ENCODE data around the gene CDC7. TPM values are rescaled to one million over a fixed set of nuclear protein-coding genes. Genes with fewer than 3 reads are reported as not detected.
A peak's percentile ranks its signal among the peaks of the same experiment; 100 is the strongest.

Gene CDC7
- total and polyA plus RNA-seq, 2 experiments from 2014 or later, result 26.6 to 44.0 TPM

GRCh38 chr1:91559046-91559750 lies 58.5 kb downstream of the CDC7 start:
- H3K4me1 Mint-ChIP-seq, result peaks cover 3% of the 10 kb centered on the region; the same call in 2 of the 3 replicates
- Histone ChIP-seq H4K20me1 (replicated peaks; ENCODE audit: insufficient read depth) (no peaks in the 10 kb centered on the region), H3K79me2 (replicated peaks; ENCODE audit: insufficient read depth) (no peaks in the 10 kb centered on the region), H3K27me3 (ENCODE audit: insufficient read depth) (no peaks in the 10 kb centered on the region), H3K4me3 (no peak overlapping the region), H3K36me3 (ENCODE audit: insufficient read depth) (0 out of 2 replicates have a peak, but pooled peaks cover 8% of the 10 kb centered on the region), H3K4me1 (ENCODE audit: insufficient read depth) (no peaks in the 10 kb centered on the region), H3K9me2 (ENCODE audit: insufficient read depth) (0 out of 2 replicates have a peak, but pooled peaks cover 2% of the 10 kb centered on the region), H3K27ac (ENCODE audit: low read depth) (no peak overlapping the region), H3F3A (replicated peaks; ENCODE audit: low read depth) (no peaks in the 10 kb centered on the region), H3K4me2 (no peak overlapping the region), H2AFZ (0 out of 2 replicates have a peak overlapping the region, but pooled peaks have one; percentile 32)
- H3K36me3 Mint-ChIP-seq (ENCODE audit: low read depth), result peaks cover 4% of the 10 kb centered on the region
- peaks cover 4% of the 10 kb centered on the region; the same call in 2 of the 3 replicates for H3K9me3 Mint-ChIP-seq
- no peak for DNase-seq (ENCODE audit: low spot score)
- H3K27ac Mint-ChIP-seq, result no peak overlapping the region
- TF ChIP-seq CTCF (conservative IDR thresholded peaks at IDR 0.05; ENCODE audit: low read depth in 2 of 2) (no peak), STAT1 (IDR thresholded peaks at IDR 0.05; ENCODE audit: unreplicated experiment) (no peak), EZH2phosphoT487 (IDR thresholded peaks at IDR 0.05; ENCODE audit: unreplicated experiment) (no peak), EZH2 (IDR thresholded peaks at IDR 0.05; ENCODE audit: low read depth, unreplicated experiment) (no peak), POLR2AphosphoS5 (IDR thresholded peaks at IDR 0.05; ENCODE audit: low read depth) (no peak), JUNB (IDR thresholded peaks at IDR 0.05; ENCODE audit: unreplicated experiment) (no peak), ZNF114 (CRISPR knock-in tag; IDR thresholded peaks at IDR 0.05) (no peak), ETS1 (IDR thresholded peaks at IDR 0.05) (no peak), CREB1 (CRISPR knock-in tag; IDR thresholded peaks at IDR 0.05; ENCODE audit: low read depth) (no peak)
- peaks cover 5% of the 10 kb centered on the region for H3K27me3 Mint-ChIP-seq (ENCODE audit: insufficient read depth, low read depth, poor library complexity)
- H3K4me3 Mint-ChIP-seq, result no peak overlapping the region
- no peak for ATAC-seq

- TF ChIP-seq ZNF114 (CRISPR knock-in tag; IDR thresholded peaks at IDR 0.05), result no peak
- Histone ChIP-seq H3K4me2 (no peak overlapping the region), H3K27ac (ENCODE audit: low read depth) (no peak overlapping the region), H3K79me2 (replicated peaks; ENCODE audit: insufficient read depth) (no peaks in the 10 kb centered on the region), H3K27me3 (ENCODE audit: insufficient read depth) (no peaks in the 10 kb centered on the region), H3K36me3 (ENCODE audit: insufficient read depth) (0 out of 2 replicates have a peak, but pooled peaks cover 8% of the 10 kb centered on the region), H3K4me1 (ENCODE audit: insufficient read depth) (no peaks in the 10 kb centered on the region; the same call in 1 of the 2 replicates), H2AFZ (peak overlapping the region; percentile 32; the same call in 1 of the 2 replicates), H4K20me1 (replicated peaks; ENCODE audit: insufficient read depth) (no peaks in the 10 kb centered on the region), H3F3A (replicated peaks; ENCODE audit: low read depth) (no peaks in the 10 kb centered on the region), H3K4me3 (no peak overlapping the region), H3K9me2 (ENCODE audit: insufficient read depth) (no peaks in the 10 kb centered on the region)
- no peak for DNase-seq (ENCODE audit: low spot score)
- H3K27ac Mint-ChIP-seq, result no peak overlapping the region
- H3K4me3 Mint-ChIP-seq, result no peak overlapping the region
- peaks cover 5% of the 10 kb centered on the region for H3K27me3 Mint-ChIP-seq (ENCODE audit: insufficient read depth, low read depth, poor library complexity)
- peaks cover 8% of the 10 kb centered on the region for H3K36me3 Mint-ChIP-seq (ENCODE audit: low read depth)
- peaks cover 8% of the 10 kb centered on the region; the same call in 2 of the 3 replicates for H3K9me3 Mint-ChIP-seq
- peaks cover 3% of the 10 kb centered on the region; the same call in 2 of the 3 replicates for H3K4me1 Mint-ChIP-seq
- no peak for ATAC-seq
Observed at GRCh38 chr1:91559838-91560565, 59.4 kb downstream of the CDC7 start.
